DOHH2 (cell line): Measurements from ENCODE around the gene SNRPD1.

Experiments
- H3F3A ChIP-seq: fragments of 200-600 bp; sonication (generic), shearing (Covaris generic); 2 replicates; pipeline ENCODE4 v1.6.0; 2016; ENCODE audit warnings: antibody characterized with exemption, mild to moderate bottlenecking; ENCODE audit not compliant: control insufficient read depth, insufficient read depth
- H3K27ac ChIP-seq: fragments of 200-600 bp; sonication (generic); 2 replicates; pipeline ENCODE4 v1.5.1; 2014; ENCODE audit warnings: low read depth, mild to moderate bottlenecking, low read length, moderate library complexity
- H3K27me3 ChIP-seq: fragments of 200-600 bp; sonication (generic); 2 replicates; pipeline ENCODE4 v1.6.1; 2014; ENCODE audit warnings: mild to moderate bottlenecking, low read length, mixed read lengths; ENCODE audit not compliant: control insufficient read depth
- H3K36me3 ChIP-seq: fragments of 200-600 bp; sonication (generic); 2 replicates; pipeline ENCODE4 v1.6.1; 2014; ENCODE audit warnings: mild to moderate bottlenecking, low read length, moderate library complexity, mixed read lengths; ENCODE audit not compliant: control insufficient read depth
- H3K4me1 ChIP-seq: fragments of 200-600 bp; sonication (generic); 2 replicates; pipeline ENCODE4 v1.6.1; 2014; ENCODE audit warnings: mild to moderate bottlenecking, low read length, mixed read lengths; ENCODE audit not compliant: control insufficient read depth
- H3K4me2 ChIP-seq: fragments of 200-600 bp; sonication (generic); 2 replicates; pipeline ENCODE4 v1.6.0; 2014; ENCODE audit warnings: mild to moderate bottlenecking, low read length, moderate library complexity
- H3K4me3 ChIP-seq: fragments of 200-600 bp; sonication (generic); 2 replicates; pipeline ENCODE4 v1.5.1; 2014; ENCODE audit warnings: mild to moderate bottlenecking, low read length, mixed read lengths
- H3K79me2 ChIP-seq: fragments of 200-600 bp; sonication (generic); 2 replicates; pipeline ENCODE4 v1.6.1; 2014; ENCODE audit warnings: mild to moderate bottlenecking, low read length, mixed read lengths; ENCODE audit not compliant: control insufficient read depth
- H3K9me2 ChIP-seq: fragments of 200-600 bp; sonication (generic); replicated peaks from 2 replicates; pipeline ENCODE4 v1.6.1; 2014; ENCODE audit warnings: mild to moderate bottlenecking, low read length, mixed read lengths; ENCODE audit not compliant: control insufficient read depth
- H3K9me3 ChIP-seq: fragments of 200-600 bp; sonication (generic); 2 replicates; pipeline ENCODE4 v1.6.1; 2014; ENCODE audit warnings: antibody characterized with exemption, low read length, mixed read lengths; ENCODE audit not compliant: control insufficient read depth, insufficient read depth
- H4K20me1 ChIP-seq: fragments of 200-600 bp; sonication (generic); 2 replicates; pipeline ENCODE4 v1.6.0; 2014; ENCODE audit warnings: low read depth, mild to moderate bottlenecking, antibody characterized with exemption, low read length, moderate library complexity; ENCODE audit not compliant: control insufficient read depth, insufficient read depth
- CTCF ChIP-seq: fragments of 200-600 bp; sonication (generic); IDR thresholded peaks from one replicate; pipeline ENCODE4 v1.5.1; 2014; ENCODE audit warnings: antibody characterized with exemption, mild to moderate bottlenecking, low read depth, low read length; ENCODE audit not compliant: poor library complexity, severe bottlenecking
- EZH2phosphoT487 ChIP-seq: fragments of 200-600 bp; sonication (generic); IDR thresholded peaks from 2 replicates; pipeline ENCODE4 v1.6.1; 2017; ENCODE audit warnings: borderline replicate concordance, mild to moderate bottlenecking, antibody characterized with exemption, low read length, moderate library complexity, mixed read lengths

SNRPD1 gene

GRCh38 chr18:21598726-21599584, 13.2 kb upstream of the SNRPD1 start:
- peaks cover 10% of the 10 kb centered on the region; the same call in 1 of the 2 replicates for H3F3A ChIP-seq
- H3K79me2 ChIP-seq, result peaks cover 63% of the 10 kb centered on the region
- H4K20me1 ChIP-seq, result no peaks in the 10 kb centered on the region
- H3K9me3 ChIP-seq, result no peaks in the 10 kb centered on the region
- peak overlapping the region; percentile 99 for H3K4me3 ChIP-seq
- H3K4me2 ChIP-seq, result peak overlapping the region; percentile 62
- no peaks in the 10 kb centered on the region for H3K9me2 ChIP-seq
- H3K36me3 ChIP-seq, result peaks cover 26% of the 10 kb centered on the region
- H3K4me1 ChIP-seq, result peaks cover 31% of the 10 kb centered on the region
- peak overlapping the region; percentile 89 for H3K27ac ChIP-seq
- TF ChIP-seq EZH2phosphoT487 (no peak), CTCF (no peak)
- H3K27me3 ChIP-seq, result no peaks in the 10 kb centered on the region

- Histone ChIP-seq H3K9me3 (no peaks in the 10 kb centered on the region), H3K4me1 (peaks cover 33% of the 10 kb centered on the region), H3F3A (peaks cover 10% of the 10 kb centered on the region; the same call in 1 of the 2 replicates), H3K9me2 (no peaks in the 10 kb centered on the region), H3K79me2 (peaks cover 54% of the 10 kb centered on the region), H4K20me1 (no peaks in the 10 kb centered on the region), H3K27me3 (no peaks in the 10 kb centered on the region), H3K4me2 (peak overlapping the region; percentile 62), H3K4me3 (peak overlapping the region; percentile 99), H3K36me3 (peaks cover 23% of the 10 kb centered on the region), H3K27ac (peak overlapping the region; percentile 89)
- no peak for TF ChIP-seq EZH2phosphoT487
- no peak for TF ChIP-seq CTCF
Observed at GRCh38 chr18:21599585-21600525, 12.3 kb upstream of the SNRPD1 start.

- Histone ChIP-seq H3K9me3 (no peaks in the 10 kb centered on the region), H3K4me2 (peak within 1 kb of the TSS; percentile 62), H3K9me2 (no peaks in the 10 kb centered on the region), H3K36me3 (peaks cover 23% of the 10 kb centered on the region), H3K27me3 (no peaks in the 10 kb centered on the region), H3K4me3 (peak within 1 kb of the TSS; percentile 99), H3K4me1 (peaks cover 40% of the 10 kb centered on the region), H3K79me2 (peaks cover 46% of the 10 kb centered on the region), H4K20me1 (no peaks in the 10 kb centered on the region), H3F3A (peaks cover 12% of the 10 kb centered on the region; the same call in 1 of the 2 replicates), H3K27ac (peak within 1 kb of the TSS; percentile 89)
- no peak for TF ChIP-seq EZH2phosphoT487
- peak; percentile 71 for TF ChIP-seq CTCF
Observed at GRCh38 chr18:21600526-21601410, 11.3 kb upstream of the SNRPD1 start, which contains the start of gene ESCO1. TSS of gene ESCO1 (minus strand) at chr18:21600704. CDS start at chr18:21574843, 25,861 bp downstream.
